GM12878 (cell line): ENCODE results near the gene GJD3. TPM values are rescaled to one million over a fixed set of nuclear protein-coding genes. Genes with fewer than 3 reads are reported as not detected.

ENCODE experiments used
- ATAC-seq: fragments of 200-7000 bp; cut with Tn5 transposase; 3 replicates; pipeline ENCODE4 v1.9.1; 2020; ENCODE audit warnings: mild to moderate bottlenecking, moderate library complexity
- BruUV-seq: library from RNA; stranded (reverse); fragments of 400-500 nt; replicated peaks from 2 replicates; lab custom pipeline; 2021; lab: Mats Ljungman, UMichigan
- CTCF ChIA-PET: fragments of 300-600 bp; sonication (Branson Sonifier 250); formaldehyde crosslinking; extraction: SDS; loops from one replicate; lab custom pipeline; 2021; ENCODE audit warnings: inconsistent platforms; lab: Yijun Ruan, JAX
- POLR2A ChIA-PET: fragments of 350-600 bp; formaldehyde crosslinking; extraction: SDS; loops from one replicate; lab custom pipeline; 2021; ENCODE audit warnings: inconsistent platforms; lab: Charles Lee
- RAD21 ChIA-PET: fragments of 300-600 bp; sonication (Branson Sonifier 250); formaldehyde crosslinking; loops from one replicate; lab custom pipeline; 2023; ENCODE audit warnings: antibody characterized with exemption; ENCODE audit not compliant: unreplicated experiment; lab: Charles Lee
- SMC1A ChIA-PET: fragments of 300-600 bp; sonication (Branson Sonifier 250); formaldehyde crosslinking; loops from one replicate; lab custom pipeline; 2023; ENCODE audit not compliant: unreplicated experiment, uncharacterized antibody; lab: Charles Lee
- DNase-seq: peaks from one replicate; pipeline ENCODE4 v3.0.0-alpha.2; 2011; ENCODE audit warnings: low read depth, low spot score
- FAIRE-seq: peaks from 3 replicates; lab custom pipeline; 2011; peaks lifted over from hg19 to GRCh38; lab: Jason Lieb, UNC
- H2AFZ ChIP-seq: 2 replicates; pipeline ENCODE4 v1.6.0; 2011; ENCODE audit warnings: low read depth, low read length, control low read depth; ENCODE audit not compliant: control insufficient read depth
- H3K27ac ChIP-seq: 2 replicates; pipeline ENCODE4 v1.5.1; 2011; ENCODE audit warnings: control low read depth; ENCODE audit not compliant: control insufficient read depth, insufficient read depth
- H3K27me3 ChIP-seq, 2 experiments: replicated peaks in 1 of 2; 2 replicates each; pipeline versions ENCODE4 v1.6.0 to v1.6.1; 2011; ENCODE audit warnings: low read length in 1 of 2; ENCODE audit not compliant: control insufficient read depth in 2 of 2, insufficient read depth in 2 of 2
- H3K36me3 ChIP-seq, 2 experiments: 2 replicates each; pipeline ENCODE4 v1.5.1; 2011; ENCODE audit warnings: low read length in 1 of 2; ENCODE audit not compliant: control insufficient read depth in 2 of 2, insufficient read depth in 2 of 2
- H3K4me1 ChIP-seq: 2 replicates; pipeline ENCODE4 v1.6.1; 2011; ENCODE audit warnings: mild to moderate bottlenecking, low read length, moderate library complexity, mixed read lengths; ENCODE audit not compliant: control insufficient read depth, insufficient read depth
- H3K4me2 ChIP-seq: 2 replicates; pipeline ENCODE4 v1.6.0; 2011; ENCODE audit warnings: control low read depth; ENCODE audit not compliant: control insufficient read depth, insufficient read depth
- H3K4me3 ChIP-seq: fragments of 200-600 bp; sonication (generic); 2 replicates; pipeline ENCODE4 v1.5.1; 2016
- H3K79me2 ChIP-seq: 2 replicates; pipeline ENCODE4 v1.6.0; 2011; ENCODE audit warnings: low read length; ENCODE audit not compliant: control insufficient read depth, insufficient read depth
- H3K9ac ChIP-seq: 2 replicates; pipeline ENCODE4 v1.8.0; 2011; ENCODE audit warnings: low read length, control low read depth, mixed read lengths; ENCODE audit not compliant: control insufficient read depth, insufficient read depth
- H3K9me3 ChIP-seq: replicated peaks from 3 replicates; pipeline ENCODE4 v1.5.1; 2011; ENCODE audit warnings: mild to moderate bottlenecking, low read length; ENCODE audit not compliant: control insufficient read depth, insufficient read depth
- H4K20me1 ChIP-seq: 2 replicates; pipeline ENCODE4 v1.6.0; 2011; ENCODE audit not compliant: control insufficient read depth, insufficient read depth
- ATF7 ChIP-seq: fragments of 450-650 bp; IDR thresholded peaks from 2 replicates; pipeline ENCODE4 v1.6.1; 2016; ENCODE audit warnings: low read depth, mild to moderate bottlenecking
- BACH1 ChIP-seq: fragments of 450-650 bp; IDR thresholded peaks from 2 replicates; pipeline ENCODE4 v1.6.1; 2017; ENCODE audit warnings: mild to moderate bottlenecking, borderline replicate concordance
- CEBPB ChIP-seq, 2 experiments: fragments of 150-350 bp in 1 of 2; IDR thresholded peaks; 2 replicates each; pipeline ENCODE4 v1.6.1; 2012 to 2014; ENCODE audit warnings: low read depth in 2 of 2, low read length in 2 of 2, borderline replicate concordance in 1 of 2, inconsistent platforms in 1 of 2
- HDAC6 ChIP-seq: fragments of 200-600 bp; sonication (generic); IDR thresholded peaks from one replicate; pipeline ENCODE4 v1.8.0; 2017; ENCODE audit warnings: antibody characterized with exemption; ENCODE audit not compliant: unreplicated experiment
- JUNB ChIP-seq: IDR thresholded peaks from 2 replicates; pipeline ENCODE4 v1.6.1; 2016; ENCODE audit warnings: antibody characterized with exemption, mild to moderate bottlenecking
- KLF5 ChIP-seq: fragments of 450-650 bp; IDR thresholded peaks from 2 replicates; pipeline ENCODE4 v1.6.1; 2014; ENCODE audit warnings: mild to moderate bottlenecking; ENCODE audit not compliant: partially characterized antibody
- MEF2A ChIP-seq: IDR thresholded peaks from 2 replicates; pipeline ENCODE4 v1.6.1; 2011; ENCODE audit warnings: low read depth, mild to moderate bottlenecking, low read length, moderate library complexity; ENCODE audit not compliant: insufficient read depth
- MTA3 ChIP-seq: IDR thresholded peaks from 2 replicates; pipeline ENCODE4 v1.6.1; 2012; ENCODE audit warnings: low read length, inconsistent platforms, borderline replicate concordance
- NBN ChIP-seq: fragments of 450-650 bp; IDR thresholded peaks from 2 replicates; pipeline ENCODE4 v1.6.1; 2016
- POLR2A ChIP-seq: IDR thresholded peaks from 2 replicates; pipeline ENCODE4 v1.6.1; 2011; ENCODE audit warnings: low read depth, mild to moderate bottlenecking, low read length
- RBBP5 ChIP-seq: fragments of 200-600 bp; sonication (generic); conservative IDR thresholded peaks from 2 replicates; pipeline ENCODE4 v1.6.1; 2016
- RELA ChIP-seq: fragments of 450-650 bp; IDR thresholded peaks from 2 replicates; pipeline ENCODE4 v1.8.0; 2014; ENCODE audit warnings: borderline replicate concordance; ENCODE audit not compliant: partially characterized antibody
- TARDBP ChIP-seq: IDR thresholded peaks from 2 replicates; pipeline ENCODE4 v1.6.1; 2016; ENCODE audit warnings: borderline replicate concordance
- ZBED1 ChIP-seq: IDR thresholded peaks from 2 replicates; pipeline ENCODE4 v1.6.1; 2016; ENCODE audit warnings: borderline replicate concordance
- WGBS: methylation state at CpG from one replicate; pipeline ENCODE4 v1.1.6; 2016; ENCODE audit warnings: low lambda C conversion rate; ENCODE audit not compliant: insufficient replicate concordance, insufficient coverage; ENCODE audit errors: missing lambda C conversion rate; 5-methylcytosine and 5-hydroxymethylcytosine counted together
- in situ Hi-C: fragments of 300-500 bp; cut with MboI; formaldehyde crosslinking; loops from 9 replicates; pipeline ENCODE4 v1.14.3; 2018; ENCODE audit warnings: mixed read lengths
- intact Hi-C: fragments of 100-400 bp; cut with micrococcal nuclease; formaldehyde crosslinking; loops from one replicate; pipeline ENCODE4 v1.14.2; 2022; ENCODE audit not compliant: unreplicated experiment
- polyA plus RNA-seq, 11 experiments: library from polyadenylated mRNA; depleted of rRNA in 4 of 11; unstranded in 6 of 11; stranded (reverse) in 5 of 11; fragments of >200 nt; fragmentation: Nextera tagmentation in 4 of 11; fragmentation: Illumina TruSeq in 1 of 11; extraction: Ambion mirVana in 4 of 11; extraction: Trizol in 1 of 11; gene quantifications; 1 replicate in 1 of 11; 2 replicates in 10 of 11; pipeline versions ENCODE4 v1.2.1 to v1.2.3, GENCODE V29; 2011 to 2016; ENCODE audit warnings: inconsistent platforms in 2 of 11, missing spikeins in 2 of 11, low read depth in 1 of 11
- total RNA-seq, 4 experiments: library from RNA; depleted of rRNA in 3 of 4; stranded (reverse); fragments of >200 nt in 3 of 4; fragmentation: Illumina TruSeq in 1 of 4; extraction: Trizol in 1 of 4; gene quantifications; 2 replicates each; pipeline versions ENCODE4 v1.2.1 to v1.2.3, GENCODE V29; 2013 to 2021
- TF ChIP-seq, protein P1 (sequence below): IDR thresholded peaks from 2 replicates; pipeline ENCODE4 v1.6.1; 2012; ENCODE audit warnings: low read depth, low read length, improper control_type of control experiment

GJD3 gene
- total and polyA plus RNA-seq, 10 of the 15 experiments (the other 5 are each of a cell fraction or from before 2014, with no cell fraction given), result 1.6 TPM; not detected in 9

DNA sequence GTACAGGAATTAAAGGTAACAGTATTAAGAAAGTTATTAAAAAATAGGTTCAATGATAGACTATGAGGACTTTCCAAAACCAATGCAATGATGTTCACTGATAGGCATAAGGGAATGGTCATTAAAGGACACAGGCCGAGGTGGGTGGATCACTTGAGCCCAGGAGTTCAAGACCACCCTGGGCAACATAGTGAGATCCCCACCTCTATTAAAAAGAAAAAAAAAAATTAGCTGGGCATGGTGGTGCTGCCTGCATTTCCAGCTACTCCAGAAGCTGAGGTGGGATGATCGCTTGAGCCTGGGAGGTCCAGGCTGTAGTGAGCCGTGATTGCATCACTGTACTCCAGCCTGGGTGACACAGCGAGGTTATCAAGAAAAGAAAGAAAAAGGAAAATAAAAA is 47.3 kb upstream of the GJD3 start:
- 99% methylated on average over 4 of the region's 4 CpGs for WGBS
- peaks cover 3 to 19% of the 10 kb centered on the region in 2 experiments for H3K36me3 ChIP-seq

More for the DNA sequence above, 47.3 kb upstream of the GJD3 start:
- ATAC-seq (no peak), FAIRE-seq (no peak), DNase-seq (no peak)
- no peak overlapping the region for H3K4me2 ChIP-seq
- H3K9me3 ChIP-seq, result no peaks in the 10 kb centered on the region
- no peak overlapping the region for H2AFZ ChIP-seq
- in situ Hi-C loops (no loop called here), intact Hi-C loops (loop anchor here (10.0 kb wide), 1 partner anchor 97 kb away; no protein-coding TSS in a partner anchor)
- RAD21 ChIA-PET, result interaction anchor here (0.5 to 2.2 kb wide), 4 partner anchors 95 to 122 kb away, joined by 3 to 12 read pairs (median 4); no protein-coding TSS in a partner anchor
- no peak overlapping the region for H3K9ac ChIP-seq
- CTCF ChIA-PET, result interaction anchor here (0.6 to 3.8 kb wide), 16 partner anchors 8 to 204 kb away, joined by 3 to 30 read pairs (median 4); partner anchors contain the start of genes CDC6 and IGFBP4
- H3K4me1 ChIP-seq, result no peaks in the 10 kb centered on the region; the same call in 1 of the 2 replicates
- no peaks in the 10 kb centered on the region for H3K27me3 ChIP-seq
- BruUV-seq, result no TSS peak
- SMC1A ChIA-PET, result interaction anchor here (1.0 to 10.1 kb wide), 6 partner anchors 12 to 122 kb away, joined by 4 to 106 read pairs (median 12); no protein-coding TSS in a partner anchor
- no peaks in the 10 kb centered on the region for H4K20me1 ChIP-seq
- TF ChIP-seq BACH1 (no peak), POLR2A (no peak), ZBED1 (no peak), ATF7 (no peak), HDAC6 (no peak), NBN (no peak), TARDBP (no peak), JUNB (no peak), CEBPB (IDR thresholded peaks at IDR 0.05; ENCODE audit: borderline replicate concordance in 1 of 2, low read depth in 2 of 2, low read length in 2 of 2) (no peak), MEF2A (no peak), RELA (no peak), KLF5 (no peak), RBBP5 (no peak), MTA3 (no peak)
- TF ChIP-seq, protein P1, sequence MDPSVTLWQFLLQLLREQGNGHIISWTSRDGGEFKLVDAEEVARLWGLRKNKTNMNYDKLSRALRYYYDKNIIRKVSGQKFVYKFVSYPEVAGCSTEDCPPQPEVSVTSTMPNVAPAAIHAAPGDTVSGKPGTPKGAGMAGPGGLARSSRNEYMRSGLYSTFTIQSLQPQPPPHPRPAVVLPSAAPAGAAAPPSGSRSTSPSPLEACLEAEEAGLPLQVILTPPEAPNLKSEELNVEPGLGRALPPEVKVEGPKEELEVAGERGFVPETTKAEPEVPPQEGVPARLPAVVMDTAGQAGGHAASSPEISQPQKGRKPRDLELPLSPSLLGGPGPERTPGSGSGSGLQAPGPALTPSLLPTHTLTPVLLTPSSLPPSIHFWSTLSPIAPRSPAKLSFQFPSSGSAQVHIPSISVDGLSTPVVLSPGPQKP, result no peak
- H3K79me2 ChIP-seq, result peaks cover 22% of the 10 kb centered on the region
- POLR2A ChIA-PET, result interaction anchor here (1.5 kb wide), 1 partner anchor 138 kb away, joined by 3 read pairs; no protein-coding TSS in a partner anchor
- no peak overlapping the region for H3K4me3 ChIP-seq
- no peak overlapping the region for H3K27ac ChIP-seq
